Psoas muscle (tissue), 8 donors: Measurements from ENCODE around the gene GANC. TPM values are rescaled to one million over a fixed set of nuclear protein-coding genes. Genes with fewer than 3 reads are reported as not detected.
A peak's percentile ranks its signal among the peaks of the same experiment; 100 is the strongest.

Experiments
- ATAC-seq, 4 donors: fragments of 200-7000 bp; cut with Tn5 transposase; one replicate each; pipeline ENCODE4 v1.9.1; 2020; ENCODE audit warnings: moderate library complexity in 3 of 4, mild to moderate bottlenecking in 2 of 4
- DNase-seq, 2 donors: peaks; one replicate each; pipeline ENCODE4 v3.0.0-alpha.2; 2020
- H3K27ac ChIP-seq: fragments of 200-600 bp; one replicate; pipeline ENCODE4 v1.8.0; 2022
- H3K27me3 ChIP-seq, 3 donors: fragments of 200-600 bp in 1 of 3; one replicate each; pipeline versions ENCODE4 v1.6.1 to v1.8.0; 2013 to 2022; ENCODE audit warnings: low read length in 2 of 3, mild to moderate bottlenecking in 2 of 3, moderate library complexity in 1 of 3; ENCODE audit not compliant: insufficient read depth in 3 of 3
- H3K36me3 ChIP-seq, 2 donors: fragments of 200-600 bp in 1 of 2; one replicate each; pipeline versions ENCODE4 v1.6.1 to v1.8.0; 2013 to 2022; ENCODE audit warnings: low read depth in 1 of 2, mild to moderate bottlenecking in 1 of 2, moderate library complexity in 1 of 2; ENCODE audit not compliant: insufficient read depth in 1 of 2
- H3K4me1 ChIP-seq: fragments of 200-600 bp; one replicate; pipeline ENCODE4 v1.8.0; 2022
- H3K4me3 ChIP-seq: fragments of 200-600 bp; one replicate; pipeline ENCODE4 v1.8.0; 2022; ENCODE audit warnings: mild to moderate bottlenecking
- H3K9me3 ChIP-seq: fragments of 200-600 bp; one replicate; pipeline ENCODE4 v1.8.0; 2022
- CTCF ChIP-seq: fragments of 200-600 bp; IDR thresholded peaks from one replicate; pipeline ENCODE4 v1.8.0; 2022; ENCODE audit warnings: antibody characterized with exemption
- WGBS, 3 donors: extraction: QIAGEN DNeasy Blood & Tissue Kit; methylation state at CpG; one replicate each; pipeline versions ENCODE4 v1.1.6 to v1.1.7; 2013; 5-methylcytosine and 5-hydroxymethylcytosine counted together
- intact Hi-C, 2 donors: fragments of 100-400 bp; cut with DNase I; formaldehyde crosslinking; loops; one replicate each; pipeline versions ENCODE4 v1.11.0 to v1.14.2; 2022
- polyA plus RNA-seq, 3 donors: library from polyadenylated mRNA; stranded (reverse); fragments of 200-250 nt; gene quantifications; one replicate each; pipeline ENCODE4 v1.2.3, GENCODE V29; 2013
- total RNA-seq, 4 donors: library from RNA; stranded (reverse); fragmentation: NEBNext Ultra II Directional in 2 of 4; extraction: Animal tissue kit (Norgen Biotek cat#: 25700) in 2 of 4; gene quantifications; one replicate each; pipeline versions ENCODE4 v1.2.1 to v1.2.4, GENCODE V29; 2021 to 2023
- donor health status: healthy with polysubstance abuse.
- donor health status: DM: no; HTN: no; CAD: no; lungs with moderate emphysema.
- donor health status: Bipolar disorder and iron deficiency.
- donor health status: healthy.
- donor health status: DM: yes; HTN: yes; CAD: no.
- donor health status: DM: no; HTN: no; CAD: no.
- donor health status: DM: no; HTN: no; CAD: no.
- donor health status: DM: yes; HTN: yes; CAD: no.

GANC gene
- total and polyA plus RNA-seq, 7 donors, result 4.9 to 37.7 (median 20.3) TPM

GRCh38 chr15:42375252-42375651 lies 102.3 kb downstream of the GANC start:
- Histone ChIP-seq H3K9me3 (peaks cover 10% of the 10 kb centered on the region), H3K27ac (peak overlapping the region; percentile 96), H3K27me3 (no peaks in the 10 kb centered on the region), H3K36me3 (peaks cover 0 to 12% of the 10 kb centered on the region in 2 donors), H3K4me3 (no peak overlapping the region), H3K4me1 (peaks cover 33% of the 10 kb centered on the region)
- intact Hi-C loops, result no loop called here
- no peak for TF ChIP-seq CTCF
- DNase-seq (no peak), ATAC-seq (peak in 1 of 4 donors; percentile 23)
- WGBS, 3 donors, result 82 to 93% (median 83%) methylated on average over 5 of the region's 5 CpGs

- peaks cover 0 to 6% of the 10 kb centered on the region in 2 donors for H3K36me3 ChIP-seq
- peaks cover 33% of the 10 kb centered on the region for H3K4me1 ChIP-seq
- WGBS, 3 donors, result 26 to 44% (median 29%) methylated on average over 4 of the region's 4 CpGs
- H3K9me3 ChIP-seq, result peaks cover 10% of the 10 kb centered on the region
- DNase-seq (no peak), ATAC-seq (no peak)
- TF ChIP-seq CTCF, result no peak
- intact Hi-C loops, result no loop called here
- H3K27ac ChIP-seq, result peak overlapping the region; percentile 96
- H3K4me3 ChIP-seq, result no peak overlapping the region
- no peaks in the 10 kb centered on the region for H3K27me3 ChIP-seq
Observed at GRCh38 chr15:42375941-42376340, 102.9 kb downstream of the GANC start.

GRCh38 chr15:42378011-42378410 lies 105.0 kb downstream of the GANC start:
- Histone ChIP-seq H3K36me3 (no peaks in the 10 kb centered on the region), H3K4me3 (no peak overlapping the region), H3K27ac (peak overlapping the region; percentile 96), H3K27me3 (no peaks in the 10 kb centered on the region), H3K9me3 (peaks cover 10% of the 10 kb centered on the region), H3K4me1 (peaks cover 37% of the 10 kb centered on the region)
- DNase-seq (no peak), ATAC-seq (no peak)
- WGBS, 3 donors, result 74 to 84% (median 79%) methylated on average over 8 of the region's 8 CpGs
- intact Hi-C loops, result no loop called here
- no peak for TF ChIP-seq CTCF

- H3K27ac ChIP-seq, result peak overlapping the region; percentile 96
Observed at GRCh38 chr15:42384597-42384996, 111.6 kb downstream of the GANC start.

More at GRCh38 chr15:42384597-42384996, 111.6 kb downstream of the GANC start:
- DNase-seq, result no peak
- Histone ChIP-seq H3K27me3 (no peaks in the 10 kb centered on the region), H3K9me3 (no peaks in the 10 kb centered on the region), H3K4me1 (peaks cover 46% of the 10 kb centered on the region), H3K36me3 (peaks cover 0 to 30% of the 10 kb centered on the region in 2 donors), H3K4me3 (no peak overlapping the region)
- ATAC-seq, result no peak
- intact Hi-C loops, result no loop called here
- no peak for TF ChIP-seq CTCF
- WGBS, 3 donors, result 44 to 58% (median 45%) methylated on average over 4 of the region's 4 CpGs
